Thoracic aorta (tissue), 2 donors: ENCODE results near the gene B4GALT2. TPM values are rescaled to one million over a fixed set of nuclear protein-coding genes. Genes with fewer than 3 reads are reported as not detected.

ENCODE experiments used
- ATAC-seq: fragments of 150-250 bp; one replicate; pipeline ENCODE4 v1.8.0; 2017; ENCODE audit warnings: low read depth; ENCODE audit not compliant: insufficient number of reproducible peaks, low FRiP score
- DNase-seq: peaks from one replicate; pipeline ENCODE4 v3.0.0-alpha.2; 2020; ENCODE audit warnings: low spot score
- H3K27ac ChIP-seq, 2 donors: fragments of 200-600 bp; sonication (generic); 1 replicate in 1 of 2; 2 replicates in 1 of 2; pipeline ENCODE4 v1.5.1; 2016; ENCODE audit warnings: mild to moderate bottlenecking in 2 of 2, moderate library complexity in 2 of 2
- H3K27me3 ChIP-seq: fragments of 200-600 bp; sonication (generic); replicated peaks from 2 replicates; pipeline ENCODE4 v1.6.0; 2016; ENCODE audit warnings: mild to moderate bottlenecking; ENCODE audit not compliant: insufficient read depth
- H3K36me3 ChIP-seq: fragments of 200-600 bp; sonication (generic); one replicate; pipeline ENCODE4 v1.5.1; 2016
- H3K4me1 ChIP-seq, 2 donors: fragments of 200-600 bp; sonication (generic); 1 replicate in 1 of 2; 2 replicates in 1 of 2; pipeline versions ENCODE4 v1.5.1 to v1.6.0; 2016; ENCODE audit warnings: low read depth in 2 of 2, mild to moderate bottlenecking in 1 of 2; ENCODE audit not compliant: control insufficient read depth in 1 of 2
- H3K4me3 ChIP-seq: fragments of 200-600 bp; sonication (generic); 2 replicates; pipeline ENCODE4 v1.5.1; 2016; ENCODE audit warnings: mild to moderate bottlenecking
- H3K9me3 ChIP-seq: fragments of 200-600 bp; sonication (generic); 2 replicates; pipeline ENCODE4 v1.5.1; 2016
- total RNA-seq, 2 donors: library from RNA; depleted of rRNA; stranded (reverse); fragments of >200 nt; gene quantifications; one replicate each; pipeline versions ENCODE4 v1.1.0 to v1.2.3, GENCODE V29; 2016
- TF ChIP-seq, protein P1 (sequence below): fragments of 200-600 bp; sonication (generic); IDR thresholded peaks from one replicate; pipeline ENCODE4 v1.5.1; 2019; ENCODE audit warnings: antibody characterized with exemption

B4GALT2 gene
- total RNA-seq, 2 donors from 2014 or later: 34.8 to 51.6 TPM

DNA sequence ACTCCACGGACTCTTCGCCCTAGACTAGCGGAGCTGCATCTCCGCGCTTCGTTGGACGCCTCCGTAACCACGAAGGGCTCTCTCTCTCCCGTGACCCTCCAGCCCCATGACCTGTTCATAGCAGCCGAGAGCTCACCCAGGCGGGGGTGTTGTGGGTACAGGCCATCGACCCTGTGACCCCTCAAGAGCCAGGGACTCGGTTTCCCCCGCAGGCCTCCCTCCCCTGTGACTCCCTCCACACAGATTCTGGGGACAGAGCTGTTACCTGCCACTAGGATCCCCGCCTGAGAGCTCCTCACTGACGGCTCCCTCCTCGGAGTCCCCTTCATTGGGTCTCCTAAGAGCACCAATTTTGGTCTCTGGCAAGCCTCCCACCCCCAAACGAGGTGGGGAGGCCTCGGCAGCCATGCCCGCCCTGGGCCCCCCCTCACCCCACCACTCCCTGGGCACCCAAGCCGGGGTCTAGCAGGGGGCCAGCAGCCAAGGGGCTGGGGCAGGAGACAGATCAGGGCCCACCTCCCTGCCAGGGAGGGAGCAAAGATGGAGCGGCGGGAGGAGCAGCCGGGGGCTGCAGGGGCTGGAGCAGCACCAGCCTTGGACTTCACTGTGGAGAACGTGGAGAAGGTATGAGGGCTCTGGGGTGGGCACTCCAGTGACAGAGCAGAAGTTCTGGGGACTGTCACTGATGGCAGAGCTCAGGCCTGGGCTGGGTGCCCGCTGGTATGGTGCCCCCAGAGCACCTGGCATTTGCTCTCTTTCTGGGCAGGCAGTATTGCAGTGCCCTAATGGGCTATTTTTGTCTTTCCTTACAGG, 31.7 kb upstream of the B4GALT2 start:
- peaks cover 7% of the 10 kb centered on the region for H3K36me3 ChIP-seq
- H3K4me3 ChIP-seq: peak overlapping the region; percentile 89
- H3K9me3 ChIP-seq: no peaks in the 10 kb centered on the region
- no peaks in the 10 kb centered on the region for H3K27me3 ChIP-seq
- TF ChIP-seq, protein P1, sequence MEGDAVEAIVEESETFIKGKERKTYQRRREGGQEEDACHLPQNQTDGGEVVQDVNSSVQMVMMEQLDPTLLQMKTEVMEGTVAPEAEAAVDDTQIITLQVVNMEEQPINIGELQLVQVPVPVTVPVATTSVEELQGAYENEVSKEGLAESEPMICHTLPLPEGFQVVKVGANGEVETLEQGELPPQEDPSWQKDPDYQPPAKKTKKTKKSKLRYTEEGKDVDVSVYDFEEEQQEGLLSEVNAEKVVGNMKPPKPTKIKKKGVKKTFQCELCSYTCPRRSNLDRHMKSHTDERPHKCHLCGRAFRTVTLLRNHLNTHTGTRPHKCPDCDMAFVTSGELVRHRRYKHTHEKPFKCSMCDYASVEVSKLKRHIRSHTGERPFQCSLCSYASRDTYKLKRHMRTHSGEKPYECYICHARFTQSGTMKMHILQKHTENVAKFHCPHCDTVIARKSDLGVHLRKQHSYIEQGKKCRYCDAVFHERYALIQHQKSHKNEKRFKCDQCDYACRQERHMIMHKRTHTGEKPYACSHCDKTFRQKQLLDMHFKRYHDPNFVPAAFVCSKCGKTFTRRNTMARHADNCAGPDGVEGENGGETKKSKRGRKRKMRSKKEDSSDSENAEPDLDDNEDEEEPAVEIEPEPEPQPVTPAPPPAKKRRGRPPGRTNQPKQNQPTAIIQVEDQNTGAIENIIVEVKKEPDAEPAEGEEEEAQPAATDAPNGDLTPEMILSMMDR: no peak
- ATAC-seq (no peak), DNase-seq (no peak)
- H3K27ac ChIP-seq: peak overlapping the region; percentile 93 to 98
- peaks cover 21 to 39% of the 10 kb centered on the region in 2 donors for H3K4me1 ChIP-seq

DNA sequence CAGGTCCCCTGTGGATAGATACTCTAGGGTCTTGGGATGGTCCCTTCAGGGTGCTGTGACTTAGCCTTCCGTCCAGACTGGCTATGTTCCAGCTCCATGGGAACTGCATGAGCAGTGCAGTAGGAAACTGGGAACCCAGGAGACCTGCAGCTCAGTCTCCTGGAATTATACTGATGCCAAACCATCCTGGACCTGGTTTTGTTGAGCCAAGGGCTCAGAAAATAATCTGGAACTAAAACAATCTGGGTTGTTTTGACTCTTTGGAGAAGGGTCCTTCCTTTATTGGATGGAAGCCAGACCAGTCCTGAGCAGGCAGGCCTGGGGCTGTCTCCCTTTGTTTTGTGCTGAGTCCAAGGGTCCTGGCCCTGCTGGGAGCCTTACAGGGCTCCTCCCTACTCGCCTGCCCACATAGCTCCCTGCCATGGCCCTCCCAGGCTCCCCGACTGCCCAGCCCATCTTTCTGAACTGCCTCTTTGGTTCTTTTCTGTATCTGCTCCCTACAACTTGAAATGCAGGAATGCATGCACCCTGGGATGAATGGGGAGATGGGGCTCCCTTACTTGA, 31.1 kb upstream of the B4GALT2 start:
- H3K9me3 ChIP-seq: no peaks in the 10 kb centered on the region
- peaks cover 7% of the 10 kb centered on the region for H3K36me3 ChIP-seq
- DNase-seq: no peak
- peak overlapping the region; percentile 89 for H3K4me3 ChIP-seq
- peaks cover 21 to 39% of the 10 kb centered on the region in 2 donors for H3K4me1 ChIP-seq
- H3K27ac ChIP-seq: no peak overlapping the region
- no peaks in the 10 kb centered on the region for H3K27me3 ChIP-seq
- no peak for ATAC-seq
- TF ChIP-seq, protein P1: no peak

DNA sequence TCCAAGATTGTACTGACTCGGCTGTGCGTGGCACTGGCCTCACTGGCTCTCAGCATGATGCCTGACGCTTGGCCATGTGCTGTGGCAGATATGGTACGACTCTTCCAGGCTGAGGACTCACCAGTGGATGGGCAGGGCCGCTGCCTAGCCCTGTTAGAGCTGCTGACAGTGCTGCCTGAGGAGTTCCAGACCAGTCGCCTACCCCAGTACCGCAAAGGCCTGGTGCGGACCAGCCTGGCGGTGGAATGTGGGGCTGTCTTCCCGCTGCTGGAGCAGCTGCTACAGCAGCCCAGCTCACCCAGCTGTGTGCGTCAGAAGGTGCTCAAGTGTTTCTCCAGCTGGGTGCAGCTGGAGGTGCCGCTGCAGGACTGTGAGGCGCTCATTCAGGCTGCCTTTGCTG, 29.3 kb upstream of the B4GALT2 start:
- H3K4me1 ChIP-seq: peaks cover 21 to 35% of the 10 kb centered on the region in 2 donors
- H3K9me3 ChIP-seq: no peaks in the 10 kb centered on the region
- H3K4me3 ChIP-seq: no peak overlapping the region
- no peak for ATAC-seq
- no peaks in the 10 kb centered on the region for H3K27me3 ChIP-seq
- H3K36me3 ChIP-seq: peaks cover 7% of the 10 kb centered on the region
- TF ChIP-seq, protein P1: no peak
- no peak for DNase-seq
- no peak overlapping the region for H3K27ac ChIP-seq

DNA sequence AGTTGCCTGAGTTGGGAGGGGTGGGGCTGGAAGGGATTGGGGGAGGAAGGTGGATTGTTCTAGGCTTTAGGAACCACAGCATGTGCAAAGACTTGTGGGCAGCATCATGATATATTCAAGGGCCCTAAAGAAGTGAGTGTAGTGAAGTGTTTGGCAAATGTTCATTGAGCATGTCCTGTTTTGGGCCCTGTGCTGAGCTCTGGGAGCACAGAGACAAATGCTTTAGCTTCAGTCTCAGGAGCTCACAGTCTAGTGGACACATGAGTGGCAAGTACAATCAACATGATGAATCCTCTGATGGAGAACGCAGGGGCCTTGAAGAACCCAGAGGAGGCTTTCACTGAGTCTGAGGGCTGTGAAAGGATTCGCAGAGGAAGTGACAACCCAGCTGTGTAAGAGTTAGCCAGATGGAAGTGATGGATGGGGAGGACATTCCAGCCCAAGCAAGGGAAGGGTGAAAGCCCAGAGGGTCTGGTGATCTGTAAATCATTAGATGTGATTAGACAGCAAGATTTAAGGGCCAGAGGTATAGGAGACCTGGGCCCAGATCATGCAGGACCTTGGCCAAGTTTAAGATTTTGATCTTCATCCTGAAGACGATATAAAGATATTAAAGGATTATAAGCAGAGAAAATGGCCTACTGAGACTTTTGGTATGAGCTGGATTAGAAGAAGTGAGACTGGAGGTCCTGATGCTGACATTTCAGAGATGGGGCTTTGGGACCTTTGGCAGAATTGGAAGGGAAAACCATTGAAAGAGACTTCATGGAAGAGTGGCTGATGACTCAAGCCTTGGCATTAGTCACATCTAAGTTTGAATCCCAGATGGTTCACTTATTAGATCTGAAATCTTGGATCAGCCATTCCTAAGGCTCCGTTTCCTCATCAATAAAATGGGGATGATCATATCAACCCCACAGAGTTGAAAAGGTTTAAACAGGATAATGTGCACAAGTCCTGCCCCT, 27.7 kb upstream of the B4GALT2 start:
- Histone ChIP-seq H3K27me3 (no peaks in the 10 kb centered on the region), H3K4me1 (peaks cover 16 to 19% of the 10 kb centered on the region in 2 donors), H3K4me3 (no peak overlapping the region), H3K9me3 (no peaks in the 10 kb centered on the region), H3K36me3 (peaks cover 7% of the 10 kb centered on the region), H3K27ac (no peak overlapping the region)
- DNase-seq (no peak), ATAC-seq (no peak)
- TF ChIP-seq, protein P1: no peak
